GM23338 (cell line): ENCODE measurements around the gene SLC22A14.

Experiments used
- CREB1 ChIP-seq: fragments of 250-450 bp; sonication (Bioruptor Pico); IDR thresholded peaks from 2 replicates; pipeline ENCODE4 v1.5.0; 2020; ENCODE audit warnings: low read depth, mild to moderate bottlenecking, moderate library complexity
- CTCF ChIP-seq, 2 experiments: fragments of 200-600 bp in 1 of 2; sonication (generic) in 1 of 2; conservative IDR thresholded peaks; 2 replicates each; pipeline versions ENCODE4 v1.5.1 to v1.6.1; 2016 to 2017; ENCODE audit warnings: antibody characterized with exemption in 2 of 2, low read depth in 2 of 2, mild to moderate bottlenecking in 2 of 2, moderate library complexity in 1 of 2
- ETS1 ChIP-seq: IDR thresholded peaks from 2 replicates; pipeline ENCODE4 v1.6.1; 2016; ENCODE audit warnings: antibody characterized with exemption
- EZH2 ChIP-seq: fragments of 200-600 bp; sonication (generic); IDR thresholded peaks from one replicate; pipeline ENCODE4 v1.8.0; 2017; ENCODE audit warnings: antibody characterized with exemption, mild to moderate bottlenecking, low read depth; ENCODE audit not compliant: unreplicated experiment
- EZH2phosphoT487 ChIP-seq: fragments of 200-600 bp; sonication (generic); IDR thresholded peaks from one replicate; pipeline ENCODE4 v1.8.1; 2018; ENCODE audit warnings: antibody characterized with exemption; ENCODE audit not compliant: unreplicated experiment
- JUNB ChIP-seq: IDR thresholded peaks from one replicate; pipeline ENCODE4 v1.6.1; 2016; ENCODE audit warnings: antibody characterized with exemption; ENCODE audit not compliant: unreplicated experiment
- NANOG ChIP-seq: IDR thresholded peaks from 2 replicates; pipeline ENCODE4 v1.6.1; 2016; ENCODE audit warnings: antibody characterized with exemption, borderline replicate concordance
- POLR2AphosphoS5 ChIP-seq: IDR thresholded peaks from 2 replicates; pipeline ENCODE4 v1.6.1; 2016; ENCODE audit warnings: antibody characterized with exemption, low read depth
- REST ChIP-seq: IDR thresholded peaks from one replicate; pipeline ENCODE4 v1.6.1; 2018; ENCODE audit warnings: antibody characterized with exemption; ENCODE audit not compliant: unreplicated experiment
- STAT1 ChIP-seq: IDR thresholded peaks from one replicate; pipeline ENCODE4 v1.6.1; 2016; ENCODE audit warnings: antibody characterized with exemption; ENCODE audit not compliant: unreplicated experiment
- ZNF331 ChIP-seq: fragments of 250-450 bp; sonication (Bioruptor Pico); IDR thresholded peaks from 2 replicates; pipeline ENCODE4 v1.5.0; 2020; ENCODE audit warnings: low read depth, mild to moderate bottlenecking, moderate library complexity
- TF ChIP-seq, protein P1 (sequence below): fragments of 250-450 bp; sonication (Bioruptor Pico); IDR thresholded peaks from 2 replicates; pipeline ENCODE4 v1.5.0; 2020; ENCODE audit warnings: mild to moderate bottlenecking, moderate library complexity

DNA sequence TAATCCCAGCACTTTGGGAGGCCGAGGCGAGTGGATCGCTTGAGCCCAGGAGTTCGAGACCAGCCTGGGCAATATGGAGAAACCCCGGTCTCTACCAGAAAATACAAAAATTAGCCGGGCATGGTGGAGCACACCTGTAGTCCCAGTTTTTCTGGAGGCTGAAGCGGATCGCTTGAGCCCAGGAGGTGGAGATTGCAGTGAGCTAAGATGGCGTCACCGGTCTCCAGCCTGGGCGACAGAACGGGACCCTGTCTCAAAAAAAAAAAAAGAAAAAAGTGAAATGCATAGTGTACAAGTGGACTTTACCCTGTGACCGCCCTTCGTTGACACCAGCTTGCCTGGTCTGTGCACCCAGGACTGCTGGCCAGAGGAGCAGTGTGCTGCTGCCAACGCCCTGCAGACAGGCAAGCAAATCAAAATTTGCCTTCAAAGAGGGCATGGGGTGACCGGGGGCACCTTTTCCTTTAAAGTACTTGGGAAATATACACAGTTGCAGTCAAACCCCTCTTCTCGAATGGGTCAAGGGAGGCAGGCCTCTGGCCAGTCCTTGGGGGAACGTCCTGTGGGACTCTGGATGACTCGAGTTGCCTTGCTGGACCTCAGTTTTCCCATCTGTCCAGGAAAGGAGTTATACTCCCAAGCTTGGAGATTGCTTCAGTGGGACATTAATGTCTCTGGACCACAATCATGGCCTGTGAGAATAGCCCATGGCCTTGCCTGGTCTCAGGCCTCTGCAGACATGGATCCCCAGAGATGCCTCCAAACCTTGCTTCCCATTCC is 65.5 kb downstream of the SLC22A14 start:
- no peak for TF ChIP-seq CTCF (conservative IDR thresholded peaks at IDR 0.05; ENCODE audit: low read depth in 2 of 2)
- TF ChIP-seq EZH2, result no peak
- TF ChIP-seq REST, result no peak
- no peak for TF ChIP-seq ETS1
- TF ChIP-seq POLR2AphosphoS5, result no peak
- TF ChIP-seq EZH2phosphoT487, result no peak
- TF ChIP-seq JUNB, result no peak
- TF ChIP-seq CREB1 (CRISPR knock-in tag), result no peak
- TF ChIP-seq, protein P1, sequence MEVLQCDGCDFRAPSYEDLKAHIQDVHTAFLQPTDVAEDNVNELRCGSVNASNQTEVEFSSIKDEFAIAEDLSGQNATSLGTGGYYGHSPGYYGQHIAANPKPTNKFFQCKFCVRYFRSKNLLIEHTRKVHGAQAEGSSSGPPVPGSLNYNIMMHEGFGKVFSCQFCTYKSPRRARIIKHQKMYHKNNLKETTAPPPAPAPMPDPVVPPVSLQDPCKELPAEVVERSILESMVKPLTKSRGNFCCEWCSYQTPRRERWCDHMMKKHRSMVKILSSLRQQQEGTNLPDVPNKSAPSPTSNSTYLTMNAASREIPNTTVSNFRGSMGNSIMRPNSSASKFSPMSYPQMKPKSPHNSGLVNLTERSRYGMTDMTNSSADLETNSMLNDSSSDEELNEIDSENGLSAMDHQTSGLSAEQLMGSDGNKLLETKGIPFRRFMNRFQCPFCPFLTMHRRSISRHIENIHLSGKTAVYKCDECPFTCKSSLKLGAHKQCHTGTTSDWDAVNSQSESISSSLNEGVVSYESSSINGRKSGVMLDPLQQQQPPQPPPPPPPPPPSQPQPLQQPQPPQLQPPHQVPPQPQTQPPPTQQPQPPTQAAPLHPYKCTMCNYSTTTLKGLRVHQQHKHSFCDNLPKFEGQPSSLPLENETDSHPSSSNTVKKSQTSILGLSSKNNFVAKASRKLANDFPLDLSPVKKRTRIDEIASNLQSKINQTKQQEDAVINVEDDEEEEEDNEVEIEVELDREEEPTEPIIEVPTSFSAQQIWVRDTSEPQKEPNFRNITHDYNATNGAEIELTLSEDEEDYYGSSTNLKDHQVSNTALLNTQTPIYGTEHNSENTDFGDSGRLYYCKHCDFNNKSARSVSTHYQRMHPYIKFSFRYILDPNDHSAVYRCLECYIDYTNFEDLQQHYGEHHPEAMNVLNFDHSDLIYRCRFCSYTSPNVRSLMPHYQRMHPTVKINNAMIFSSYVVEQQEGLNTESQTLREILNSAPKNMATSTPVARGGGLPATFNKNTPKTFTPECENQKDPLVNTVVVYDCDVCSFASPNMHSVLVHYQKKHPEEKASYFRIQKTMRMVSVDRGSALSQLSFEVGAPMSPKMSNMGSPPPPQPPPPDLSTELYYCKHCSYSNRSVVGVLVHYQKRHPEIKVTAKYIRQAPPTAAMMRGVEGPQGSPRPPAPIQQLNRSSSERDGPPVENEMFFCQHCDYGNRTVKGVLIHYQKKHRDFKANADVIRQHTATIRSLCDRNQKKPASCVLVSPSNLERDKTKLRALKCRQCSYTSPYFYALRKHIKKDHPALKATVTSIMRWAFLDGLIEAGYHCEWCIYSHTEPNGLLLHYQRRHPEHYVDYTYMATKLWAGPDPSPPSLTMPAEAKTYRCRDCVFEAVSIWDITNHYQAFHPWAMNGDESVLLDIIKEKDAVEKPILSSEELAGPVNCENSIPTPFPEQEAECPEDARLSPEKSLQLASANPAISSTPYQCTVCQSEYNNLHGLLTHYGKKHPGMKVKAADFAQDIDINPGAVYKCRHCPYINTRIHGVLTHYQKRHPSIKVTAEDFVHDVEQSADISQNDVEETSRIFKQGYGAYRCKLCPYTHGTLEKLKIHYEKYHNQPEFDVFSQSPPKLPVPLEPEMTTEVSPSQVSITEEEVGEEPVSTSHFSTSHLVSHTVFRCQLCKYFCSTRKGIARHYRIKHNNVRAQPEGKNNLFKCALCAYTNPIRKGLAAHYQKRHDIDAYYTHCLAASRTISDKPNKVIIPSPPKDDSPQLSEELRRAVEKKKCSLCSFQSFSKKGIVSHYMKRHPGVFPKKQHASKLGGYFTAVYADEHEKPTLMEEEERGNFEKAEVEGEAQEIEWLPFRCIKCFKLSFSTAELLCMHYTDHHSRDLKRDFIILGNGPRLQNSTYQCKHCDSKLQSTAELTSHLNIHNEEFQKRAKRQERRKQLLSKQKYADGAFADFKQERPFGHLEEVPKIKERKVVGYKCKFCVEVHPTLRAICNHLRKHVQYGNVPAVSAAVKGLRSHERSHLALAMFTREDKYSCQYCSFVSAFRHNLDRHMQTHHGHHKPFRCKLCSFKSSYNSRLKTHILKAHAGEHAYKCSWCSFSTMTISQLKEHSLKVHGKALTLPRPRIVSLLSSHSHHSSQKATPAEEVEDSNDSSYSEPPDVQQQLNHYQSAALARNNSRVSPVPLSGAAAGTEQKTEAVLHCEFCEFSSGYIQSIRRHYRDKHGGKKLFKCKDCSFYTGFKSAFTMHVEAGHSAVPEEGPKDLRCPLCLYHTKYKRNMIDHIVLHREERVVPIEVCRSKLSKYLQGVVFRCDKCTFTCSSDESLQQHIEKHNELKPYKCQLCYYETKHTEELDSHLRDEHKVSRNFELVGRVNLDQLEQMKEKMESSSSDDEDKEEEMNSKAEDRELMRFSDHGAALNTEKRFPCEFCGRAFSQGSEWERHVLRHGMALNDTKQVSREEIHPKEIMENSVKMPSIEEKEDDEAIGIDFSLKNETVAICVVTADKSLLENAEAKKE (CRISPR knock-in tag), result no peak
- no peak for TF ChIP-seq ZNF331 (CRISPR knock-in tag)
- no peak for TF ChIP-seq STAT1
- TF ChIP-seq NANOG, result no peak
